CD4-positive, alpha-beta T cell treated with Interleukin-17A for 4 hours (primary cell): Measurements from ENCODE around the gene SMURF1.
A peak's percentile ranks its signal among the peaks of the same experiment; 100 is the strongest.

ENCODE experiments used
- DNase-seq: peaks from one replicate; pipeline ENCODE4 v3.0.0-alpha.2; 2020; ENCODE audit warnings: mixed read lengths

SMURF1 gene

DNA sequence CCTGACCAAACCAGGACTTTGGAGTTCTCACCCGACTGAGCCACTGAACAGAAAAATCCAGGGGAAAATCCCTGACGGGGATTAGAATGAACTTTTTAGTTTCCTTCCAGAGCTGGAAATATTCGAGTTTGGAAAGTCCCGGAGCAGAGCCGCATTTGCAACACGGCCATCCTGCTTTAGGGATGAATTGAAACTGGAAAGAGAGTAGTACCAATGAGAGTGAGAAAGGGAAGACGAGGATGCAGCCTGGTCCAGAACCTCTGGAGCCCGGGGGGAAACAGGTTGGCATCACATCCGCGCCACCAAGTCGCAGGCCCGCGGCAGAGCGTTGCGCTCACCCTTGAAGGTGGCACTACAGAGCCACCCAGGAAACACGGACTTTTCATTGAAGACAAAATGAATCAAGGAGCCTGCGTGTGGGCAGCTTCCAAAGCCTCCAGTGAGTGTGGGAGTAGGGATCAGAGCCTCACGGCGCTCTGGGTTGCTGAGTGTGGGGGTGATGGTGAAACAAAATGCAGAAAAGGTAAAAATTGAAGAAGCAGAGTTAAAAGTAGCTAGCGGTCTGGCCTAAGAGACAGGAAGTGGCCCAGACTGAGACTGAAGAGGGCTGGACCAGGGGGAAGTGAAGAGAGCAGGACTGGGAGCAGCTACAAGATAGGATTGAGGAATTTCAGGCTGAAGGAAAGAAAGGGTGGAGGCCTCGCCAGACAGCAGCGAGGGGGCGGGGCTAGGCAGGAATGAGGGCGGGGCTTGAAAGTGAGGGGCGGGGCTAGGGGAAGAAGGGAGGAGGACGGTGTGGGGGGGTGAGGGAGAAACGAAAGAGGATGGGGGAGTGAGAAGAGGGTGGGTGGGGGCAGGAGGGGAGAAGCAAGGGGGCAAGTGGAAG lies 1.8 kb downstream of the SMURF1 start:
- peak; percentile 76 for DNase-seq

GRCh38 chr7:99141334-99141733 lies 2.6 kb downstream of the SMURF1 start:
- no peak for DNase-seq

GRCh38 chr7:99140813-99141212 lies 3.1 kb downstream of the SMURF1 start:
- DNase-seq = no peak

GRCh38 chr7:99139036-99139435 lies 4.9 kb downstream of the SMURF1 start:
- DNase-seq = no peak

GRCh38 chr7:99137411-99138180 lies 6.3 kb downstream of the SMURF1 start:
- no peak for DNase-seq

- no peak for DNase-seq
Measured at GRCh38 chr7:99135938-99136337, 8.0 kb downstream of the SMURF1 start.

- DNase-seq = no peak
Measured at GRCh38 chr7:99133766-99134564, 9.9 kb downstream of the SMURF1 start.

- DNase-seq = no peak
Measured at GRCh38 chr7:99132595-99133321, 11.2 kb downstream of the SMURF1 start.

DNA sequence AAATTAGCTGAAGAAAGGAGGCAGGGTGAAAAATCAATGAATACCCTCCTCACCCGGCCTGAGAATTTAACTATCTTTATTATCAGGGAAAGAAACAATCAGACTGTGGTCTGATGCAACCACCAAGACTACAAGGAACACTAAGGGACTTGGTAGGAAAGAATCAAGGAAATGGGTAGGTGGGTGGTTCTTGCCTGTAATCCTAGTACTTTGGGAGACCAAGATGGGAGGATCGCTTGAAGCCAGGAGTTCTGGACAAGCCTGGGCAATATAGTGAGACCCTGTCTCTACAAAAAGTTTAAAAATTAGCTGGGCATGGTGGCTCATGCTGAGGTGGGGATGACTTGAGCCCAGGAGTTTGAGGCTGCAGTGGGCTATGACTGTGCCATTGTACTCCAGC lies 12.6 kb downstream of the SMURF1 start:
- DNase-seq = no peak

GRCh38 chr7:99129536-99129935 lies 14.4 kb downstream of the SMURF1 start:
- DNase-seq = no peak

DNA sequence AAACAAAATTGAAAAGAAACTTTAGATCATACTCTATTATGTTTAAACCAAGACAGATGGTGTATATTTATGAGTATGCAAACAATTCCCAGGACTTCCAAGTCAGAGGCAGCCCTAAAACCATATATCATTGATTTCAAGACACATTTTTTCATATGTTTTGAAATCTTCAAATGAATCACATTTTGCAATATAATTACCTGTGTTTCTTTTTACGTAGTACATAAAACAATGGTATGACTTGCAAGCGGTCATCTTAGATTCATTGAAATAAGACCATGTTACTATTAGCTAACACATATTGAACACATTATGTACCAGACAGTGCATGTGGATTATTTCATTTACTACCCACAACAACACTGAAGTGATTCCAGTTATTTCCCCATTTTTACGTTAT lies 14.9 kb downstream of the SMURF1 start:
- no peak for DNase-seq

- DNase-seq = no peak
Measured at GRCh38 chr7:99128076-99128950, 15.6 kb downstream of the SMURF1 start.

DNA sequence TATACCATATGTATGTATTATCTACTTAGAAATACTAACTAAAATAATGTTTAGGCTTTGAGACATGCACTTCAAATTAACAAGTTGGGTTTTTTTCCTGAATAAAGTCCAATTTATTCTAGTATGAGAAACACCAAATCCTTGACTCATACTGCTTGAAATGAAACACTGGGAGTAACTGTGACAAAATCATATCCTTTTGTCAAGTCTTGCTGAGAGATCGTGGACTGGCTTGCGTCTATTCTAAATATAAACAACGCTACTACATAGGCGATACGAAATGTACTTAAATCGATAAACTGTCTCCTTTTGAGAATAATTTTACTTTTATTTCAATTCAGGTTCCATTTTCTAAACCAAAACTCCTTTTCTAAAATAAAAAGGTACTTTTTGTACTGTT lies 16.3 kb downstream of the SMURF1 start:
- no peak for DNase-seq

DNA sequence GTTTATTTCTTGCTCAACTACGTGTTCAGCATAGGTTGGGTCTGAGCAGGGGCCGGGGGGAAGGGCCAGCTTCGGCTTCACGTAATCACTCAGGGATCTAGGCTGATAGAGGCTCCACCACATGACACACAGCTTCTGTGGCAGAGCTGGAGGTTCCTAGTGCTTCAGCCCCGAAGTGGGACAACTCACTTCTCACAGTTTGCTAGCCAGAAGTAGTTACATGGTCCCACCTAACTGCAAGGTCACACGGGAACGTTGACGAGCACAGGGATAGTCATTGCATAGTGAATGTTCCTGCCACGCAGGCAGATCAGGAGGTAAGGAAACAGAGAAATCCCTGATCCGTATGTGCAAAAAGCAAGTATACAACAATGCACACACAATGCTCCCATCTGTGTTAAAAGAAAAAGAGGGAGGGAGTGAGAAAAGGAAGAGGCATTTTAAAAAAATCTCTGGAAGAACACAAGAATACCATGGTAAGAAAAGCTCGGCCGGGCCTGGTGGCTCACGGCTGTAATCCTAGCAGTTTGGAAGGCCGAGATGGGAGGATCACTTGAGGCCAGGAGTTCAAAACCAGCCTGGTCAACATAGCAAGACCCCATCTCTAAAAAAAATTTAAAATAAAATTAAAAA lies 16.9 kb downstream of the SMURF1 start:
- DNase-seq = no peak

DNA sequence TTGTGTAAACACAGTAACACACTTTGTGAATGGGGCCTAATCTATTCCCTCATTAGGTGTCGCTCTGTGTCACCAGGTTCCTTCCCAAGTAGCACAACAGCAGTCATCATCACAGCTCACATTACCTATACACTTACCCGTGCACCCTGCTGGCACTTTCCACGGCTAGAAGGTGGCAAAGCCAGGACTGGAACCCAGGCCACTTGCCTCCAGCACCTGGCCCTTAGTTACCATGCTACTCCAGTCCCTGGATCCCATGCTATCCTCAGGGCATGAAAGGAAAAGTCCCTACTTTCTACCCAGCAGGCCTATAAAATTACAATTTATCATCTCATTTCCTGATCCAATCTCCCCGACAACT lies 18.4 kb downstream of the SMURF1 start:
- no peak for DNase-seq

GRCh38 chr7:99124751-99125504 lies 19.0 kb downstream of the SMURF1 start:
- DNase-seq = no peak

DNA sequence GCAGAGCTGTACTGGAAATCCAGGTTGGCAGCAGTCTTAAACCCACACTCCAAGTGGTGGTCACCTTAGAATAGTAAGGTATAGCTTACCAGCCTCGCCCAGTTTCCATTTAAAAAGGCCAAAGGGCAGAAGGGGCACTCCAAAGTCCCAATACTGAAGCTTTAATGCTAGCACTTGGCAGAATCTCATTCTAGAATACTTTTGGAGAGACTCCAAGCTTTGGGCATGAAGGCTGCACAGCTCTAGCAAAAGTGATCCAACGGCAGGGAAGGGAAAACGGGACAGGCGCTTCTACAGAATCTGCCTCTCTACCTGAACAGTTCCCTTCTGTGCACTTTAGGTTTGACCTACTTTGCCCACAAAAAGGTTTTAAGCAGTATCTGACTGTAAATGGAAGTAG lies 19.7 kb downstream of the SMURF1 start:
- DNase-seq = no peak

GRCh38 chr7:99123571-99124033 lies 20.3 kb downstream of the SMURF1 start:
- no peak for DNase-seq

DNA sequence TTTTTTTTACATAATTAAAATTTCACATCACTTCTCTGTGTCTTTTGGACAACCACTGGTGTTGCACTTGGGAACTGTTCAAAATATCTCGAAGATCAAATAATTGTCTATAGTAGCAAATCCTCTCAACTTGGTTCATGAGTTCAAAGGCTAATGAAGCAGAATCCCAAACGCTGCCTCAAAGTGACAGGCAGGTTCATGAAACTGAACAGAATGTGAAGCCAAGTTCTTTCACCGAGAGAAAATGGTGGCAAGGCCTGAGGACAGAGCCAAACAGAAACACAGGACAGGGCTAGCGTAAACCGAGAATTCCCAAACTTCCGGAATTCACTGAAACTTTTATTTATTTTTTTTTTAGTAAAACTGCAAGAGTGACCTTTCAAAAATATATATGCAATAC lies 21.1 kb downstream of the SMURF1 start:
- DNase-seq = no peak

GRCh38 chr7:99121496-99122021 lies 22.3 kb downstream of the SMURF1 start:
- no peak for DNase-seq
